NT2/D1 (cell line): ENCODE results near the gene TSPAN9.
A peak's percentile ranks its signal among the peaks of the same experiment; 100 is the strongest.

Source experiments
- DNase-seq: peaks from one replicate; pipeline ENCODE4 v3.0.0-alpha.2; 2011; ENCODE audit warnings: low read depth, low spot score
- H3K27me3 ChIP-seq: 2 replicates; pipeline ENCODE4 v1.6.0; 2011; ENCODE audit warnings: mild to moderate bottlenecking; ENCODE audit not compliant: insufficient read length, insufficient read depth
- H3K36me3 ChIP-seq: 2 replicates; pipeline ENCODE4 v1.6.1; 2011; ENCODE audit warnings: mild to moderate bottlenecking, low read length, mixed read lengths; ENCODE audit not compliant: insufficient read depth, insufficient read length
- H3K4me1 ChIP-seq: 2 replicates; pipeline ENCODE4 v1.5.1; 2011; ENCODE audit not compliant: insufficient read depth, insufficient read length
- H3K4me3 ChIP-seq: 2 replicates; pipeline ENCODE4 v1.5.1; 2011; ENCODE audit warnings: low read depth; ENCODE audit not compliant: insufficient read length
- H3K9ac ChIP-seq: 2 replicates; pipeline ENCODE4 v1.6.0; 2011; ENCODE audit warnings: low read depth; ENCODE audit not compliant: insufficient read length
- H3K9me3 ChIP-seq: 2 replicates; pipeline ENCODE4 v1.5.1; 2011; ENCODE audit warnings: mild to moderate bottlenecking, low read length; ENCODE audit not compliant: insufficient read depth
- SUZ12 ChIP-seq: IDR thresholded peaks from 2 replicates; pipeline ENCODE4 v1.6.1; 2011; ENCODE audit not compliant: insufficient read length, insufficient read depth; ENCODE audit errors: extremely low read depth
- YY1 ChIP-seq: IDR thresholded peaks from 2 replicates; pipeline ENCODE4 v1.6.1; 2011; ENCODE audit not compliant: insufficient read length, insufficient read depth
- ZNF274 ChIP-seq: IDR thresholded peaks from 2 replicates; pipeline ENCODE4 v1.6.1; 2011; ENCODE audit warnings: mild to moderate bottlenecking, low read depth, low read length

TSPAN9 gene

DNA sequence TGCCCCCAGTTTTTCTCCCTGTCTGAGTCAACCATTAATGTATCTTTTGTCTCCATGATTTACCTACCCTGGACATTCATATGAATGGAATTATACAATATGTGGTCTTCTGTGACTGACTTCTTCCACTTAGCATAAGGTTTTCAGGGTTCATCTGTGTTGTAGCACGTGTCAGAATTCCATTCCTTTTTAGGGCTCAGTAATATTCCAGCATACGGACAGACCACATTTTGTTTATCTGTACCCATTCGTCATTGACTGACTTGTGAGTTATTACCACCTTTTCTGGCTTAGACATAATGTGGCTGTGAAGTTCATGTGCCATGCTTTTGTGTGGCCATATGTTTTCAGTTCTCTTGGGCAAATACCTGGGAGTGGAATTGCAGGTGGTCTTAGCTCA lies 37.9 kb downstream of the TSPAN9 start:
- no peak overlapping the region for H3K4me3 ChIP-seq
- no peak for DNase-seq
- H3K9me3 ChIP-seq, result no peaks in the 10 kb centered on the region
- H3K36me3 ChIP-seq, result peaks cover 17% of the 10 kb centered on the region
- peaks cover 17% of the 10 kb centered on the region for H3K4me1 ChIP-seq
- H3K9ac ChIP-seq, result no peak overlapping the region
- H3K27me3 ChIP-seq, result no peaks in the 10 kb centered on the region
- no peak for TF ChIP-seq YY1
- TF ChIP-seq SUZ12, result no peak
- no peak for TF ChIP-seq ZNF274

GRCh38 chr12:3116106-3116844 lies 39.1 kb downstream of the TSPAN9 start:
- Histone ChIP-seq H3K27me3 (no peaks in the 10 kb centered on the region), H3K36me3 (peaks cover 19% of the 10 kb centered on the region), H3K9me3 (no peaks in the 10 kb centered on the region), H3K4me1 (peaks cover 17% of the 10 kb centered on the region), H3K9ac (peak overlapping the region; percentile 12), H3K4me3 (no peak overlapping the region)
- TF ChIP-seq ZNF274, result no peak
- no peak for TF ChIP-seq YY1
- TF ChIP-seq SUZ12, result no peak
- DNase-seq, result no peak

GRCh38 chr12:3117144-3117581 lies 40.0 kb downstream of the TSPAN9 start:
- Histone ChIP-seq H3K9me3 (no peaks in the 10 kb centered on the region), H3K36me3 (peaks cover 19% of the 10 kb centered on the region), H3K27me3 (no peaks in the 10 kb centered on the region), H3K9ac (no peak overlapping the region), H3K4me3 (no peak overlapping the region), H3K4me1 (peaks cover 17% of the 10 kb centered on the region)
- no peak for TF ChIP-seq ZNF274
- TF ChIP-seq SUZ12, result no peak
- TF ChIP-seq YY1, result no peak
- DNase-seq, result no peak

DNA sequence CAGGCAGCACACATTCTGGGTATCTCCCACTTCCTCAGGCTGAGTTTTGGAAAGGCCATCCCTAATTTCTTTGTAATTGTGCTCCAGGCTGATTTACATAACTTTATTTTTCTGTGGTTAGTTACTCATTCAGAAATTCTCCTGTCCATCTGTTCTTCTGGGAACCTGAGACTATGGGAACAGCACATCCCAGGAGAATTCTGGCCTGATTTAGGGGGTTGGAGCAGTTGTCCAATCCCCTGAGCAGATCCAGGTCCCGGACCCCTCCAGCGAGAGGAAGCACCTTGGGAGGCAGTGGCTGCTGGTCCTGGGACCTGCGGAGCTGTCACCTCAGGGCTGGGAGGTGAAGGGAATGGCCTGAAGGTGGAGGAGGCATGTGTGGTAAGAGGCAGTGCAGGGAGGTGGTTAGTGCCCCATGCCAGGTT lies 40.4 kb downstream of the TSPAN9 start:
- H3K9me3 ChIP-seq, result no peaks in the 10 kb centered on the region
- no peak for TF ChIP-seq SUZ12
- TF ChIP-seq ZNF274, result no peak
- no peak for TF ChIP-seq YY1
- H3K36me3 ChIP-seq, result peaks cover 19% of the 10 kb centered on the region
- H3K27me3 ChIP-seq, result no peaks in the 10 kb centered on the region
- no peak overlapping the region for H3K4me3 ChIP-seq
- peaks cover 17% of the 10 kb centered on the region for H3K4me1 ChIP-seq
- DNase-seq, result no peak
- H3K9ac ChIP-seq, result no peak overlapping the region

DNA sequence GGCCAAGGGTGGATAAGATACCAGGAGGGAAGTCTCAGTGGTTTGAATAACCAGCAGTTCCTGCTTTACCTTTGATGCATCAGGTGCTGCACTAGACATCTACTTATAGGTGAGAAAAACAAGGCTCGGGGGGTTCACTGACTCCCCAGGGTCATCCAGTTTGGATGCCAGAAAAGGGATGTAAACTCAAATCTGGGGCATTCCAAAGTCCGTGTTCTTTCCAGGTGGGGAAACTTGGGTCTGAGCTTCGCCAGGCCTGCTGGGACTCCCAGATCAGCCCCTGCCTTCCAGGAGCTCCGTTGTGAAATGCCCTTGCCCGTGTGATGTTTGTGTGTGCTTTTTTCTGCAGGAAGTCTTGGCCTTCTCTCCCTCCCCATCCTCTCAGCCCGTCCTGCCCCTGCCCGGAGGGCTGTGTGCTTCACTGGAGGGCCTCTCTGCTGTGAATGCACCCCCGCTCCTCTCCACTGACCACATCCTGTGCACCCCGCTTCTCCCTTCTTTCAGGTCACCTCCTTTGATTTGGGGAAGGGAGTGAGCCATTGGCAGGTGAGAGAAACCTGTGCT lies 42.1 kb downstream of the TSPAN9 start:
- Histone ChIP-seq H3K4me1 (peaks cover 19% of the 10 kb centered on the region), H3K9me3 (peaks cover 5% of the 10 kb centered on the region; the same call in 1 of the 2 replicates), H3K4me3 (no peak overlapping the region), H3K27me3 (no peaks in the 10 kb centered on the region), H3K9ac (no peak overlapping the region), H3K36me3 (peaks cover 16% of the 10 kb centered on the region)
- TF ChIP-seq SUZ12 (no peak), YY1 (no peak), ZNF274 (no peak)
- no peak for DNase-seq

DNA sequence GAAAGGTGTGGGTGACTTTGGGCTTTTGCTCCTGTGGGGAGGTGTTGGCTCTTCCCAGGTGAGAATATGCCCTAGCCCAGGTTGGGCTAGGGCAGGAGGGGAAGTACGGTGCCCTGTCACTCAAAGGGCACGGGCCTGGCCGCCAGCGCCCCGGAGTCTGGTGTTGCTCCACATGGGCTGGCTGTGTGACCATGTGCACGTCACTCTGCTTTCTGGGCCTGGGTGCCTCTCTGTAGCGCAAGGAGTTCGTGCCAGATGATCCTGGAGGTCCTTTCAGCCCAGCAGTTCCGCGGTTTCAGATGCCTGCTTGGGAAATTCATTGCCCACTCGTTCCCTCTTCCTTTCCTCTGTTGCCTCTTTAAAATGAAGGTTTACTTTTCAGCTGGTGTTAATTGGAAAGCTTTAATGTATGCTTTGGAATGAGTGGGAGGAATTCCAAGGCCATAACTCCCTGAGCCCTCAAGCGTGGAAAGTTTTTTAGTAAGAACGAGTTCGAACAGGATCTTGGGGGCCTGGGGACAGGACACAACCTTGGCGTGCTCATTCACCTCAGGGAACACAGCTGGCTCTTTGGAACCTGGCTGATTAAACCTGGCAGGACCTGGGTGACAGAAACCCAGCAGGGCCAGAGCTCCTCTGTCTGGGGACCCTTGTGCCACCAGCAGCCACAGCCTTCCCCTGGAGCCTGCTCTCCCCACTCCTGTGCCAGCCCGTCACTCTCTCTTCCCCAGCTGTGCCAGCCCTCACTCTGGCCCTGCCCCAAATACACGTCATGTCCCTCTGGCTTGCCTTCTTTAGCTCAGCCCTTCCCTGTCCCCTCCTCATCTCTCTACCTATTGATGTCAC lies 42.8 kb downstream of the TSPAN9 start:
- H3K27me3 ChIP-seq, result no peaks in the 10 kb centered on the region

DNA sequence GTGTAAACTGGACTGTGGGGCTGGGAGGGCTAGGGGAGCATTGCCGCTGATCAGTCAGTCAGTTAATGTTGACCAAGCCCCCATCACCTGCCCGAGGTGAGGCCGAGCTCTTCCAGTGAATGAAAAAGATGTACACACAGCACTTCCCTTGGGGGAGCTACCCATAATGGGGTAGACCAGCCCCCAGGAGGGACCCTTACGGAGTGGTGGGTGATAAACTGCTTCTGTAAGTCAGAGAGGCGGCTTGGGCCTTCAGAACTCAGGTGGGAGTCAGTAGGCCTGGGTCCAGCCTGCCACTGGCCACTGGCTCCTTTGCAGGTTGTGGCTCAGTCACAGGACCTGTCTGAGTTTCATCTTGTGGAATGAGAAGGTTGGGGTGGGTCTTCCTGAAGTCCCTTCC lies 43.5 kb downstream of the TSPAN9 start:
- Histone ChIP-seq H3K4me3 (no peak overlapping the region), H3K9me3 (peaks cover 5% of the 10 kb centered on the region; the same call in 1 of the 2 replicates), H3K9ac (no peak overlapping the region), H3K27me3 (no peaks in the 10 kb centered on the region), H3K36me3 (peaks cover 13% of the 10 kb centered on the region), H3K4me1 (peaks cover 19% of the 10 kb centered on the region)
- TF ChIP-seq ZNF274 (no peak), SUZ12 (no peak), YY1 (no peak)
- DNase-seq, result no peak

More for the DNA sequence above, 42.8 kb downstream of the TSPAN9 start:
- TF ChIP-seq YY1, result no peak
- no peak for TF ChIP-seq ZNF274
- no peak for TF ChIP-seq SUZ12
- no peak overlapping the region for H3K4me3 ChIP-seq
- peaks cover 5% of the 10 kb centered on the region; the same call in 1 of the 2 replicates for H3K9me3 ChIP-seq
- no peak overlapping the region for H3K9ac ChIP-seq
- H3K36me3 ChIP-seq, result peaks cover 15% of the 10 kb centered on the region
- H3K4me1 ChIP-seq, result peaks cover 19% of the 10 kb centered on the region
- no peak for DNase-seq
